Endodermal cell (in vitro differentiated cells): ENCODE results near the gene FAF2. TPM values are rescaled to one million over a fixed set of nuclear protein-coding genes. Genes with fewer than 3 reads are reported as not detected.

Source experiments
- DNase-seq: peaks from one replicate; pipeline ENCODE4 v3.0.0-alpha.2; 2017
- H3K27ac ChIP-seq: 2 replicates; pipeline ENCODE4 v1.5.1; 2013; ENCODE audit warnings: mild to moderate bottlenecking, low read depth, low read length, moderate library complexity
- H3K27me3 ChIP-seq: 2 replicates; pipeline ENCODE4 v1.6.1; 2013; ENCODE audit warnings: mild to moderate bottlenecking, low read length, moderate library complexity; ENCODE audit not compliant: insufficient read depth, control insufficient read depth, poor library complexity, severe bottlenecking
- H3K36me3 ChIP-seq: 2 replicates; pipeline ENCODE4 v1.7.0; 2013; ENCODE audit warnings: mild to moderate bottlenecking, low read length, moderate library complexity; ENCODE audit not compliant: control insufficient read depth, insufficient read depth
- H3K4me1 ChIP-seq: one replicate; pipeline ENCODE4 v1.7.0; 2013; ENCODE audit warnings: low read length; ENCODE audit not compliant: control insufficient read depth, insufficient read depth
- H3K4me3 ChIP-seq: 2 replicates; pipeline ENCODE4 v1.5.1; 2013; ENCODE audit warnings: mild to moderate bottlenecking, low read length, moderate library complexity
- H3K9ac ChIP-seq: 2 replicates; pipeline ENCODE4 v1.6.1; 2013; ENCODE audit warnings: mild to moderate bottlenecking, low read length, moderate library complexity; ENCODE audit not compliant: poor library complexity, severe bottlenecking; ENCODE audit errors: extremely low read depth
- H3K9me3 ChIP-seq: 2 replicates; pipeline ENCODE4 v1.6.1; 2013; ENCODE audit warnings: mild to moderate bottlenecking, low read length, moderate library complexity; ENCODE audit not compliant: control insufficient read depth
- H3K27ac Mint-ChIP-seq: 2 replicates; pipeline ENCODE4 v1.8.0; 2020; ENCODE audit warnings: mixed read lengths
- H3K27me3 Mint-ChIP-seq: 2 replicates; pipeline ENCODE4 v1.8.0; 2021; ENCODE audit warnings: mild to moderate bottlenecking, mixed read lengths; ENCODE audit not compliant: insufficient read depth
- H3K36me3 Mint-ChIP-seq: 2 replicates; pipeline ENCODE4 v1.8.0; 2020; ENCODE audit warnings: low read depth, mixed read lengths
- H3K4me1 Mint-ChIP-seq: 2 replicates; pipeline ENCODE4 v1.8.0; 2020; ENCODE audit warnings: mixed read lengths
- H3K4me3 Mint-ChIP-seq: 2 replicates; pipeline ENCODE4 v1.8.0; 2020; ENCODE audit warnings: mild to moderate bottlenecking, moderate library complexity, mixed read lengths
- H3K9me3 Mint-ChIP-seq: 2 replicates; pipeline ENCODE4 v1.8.0; 2020; ENCODE audit warnings: mild to moderate bottlenecking, mixed read lengths
- WGBS, 2 experiments: methylation state at CpG; one replicate each; pipeline versions ENCODE4 v1.1.5 to v1.1.7; 2013; ENCODE audit warnings: missing lambda C conversion rate in 2 of 2, mixed read lengths in 1 of 2; ENCODE audit not compliant: insufficient coverage in 1 of 2, insufficient read length in 1 of 2; 5-methylcytosine and 5-hydroxymethylcytosine counted together
- total RNA-seq, 2 donors: library from RNA; stranded (reverse); fragmentation: NEBNext Ultra II Directional in 1 of 2; extraction: Animal tissue kit (Norgen Biotek cat#: 25700) in 1 of 2; gene quantifications; 2 replicates in 1 of 2; 3 replicates in 1 of 2; pipeline ENCODE4 v1.2.1, GENCODE V29; 2021
- TF ChIP-seq, protein P1 (sequence below): fragments of 200-600 bp; sonication (generic); conservative IDR thresholded peaks from 2 replicates; pipeline ENCODE4 v1.5.0; 2021; ENCODE audit warnings: antibody characterized with exemption, mild to moderate bottlenecking

FAF2 gene
- total RNA-seq, 2 donors from 2014 or later, result 42.9 to 53.0 TPM

DNA sequence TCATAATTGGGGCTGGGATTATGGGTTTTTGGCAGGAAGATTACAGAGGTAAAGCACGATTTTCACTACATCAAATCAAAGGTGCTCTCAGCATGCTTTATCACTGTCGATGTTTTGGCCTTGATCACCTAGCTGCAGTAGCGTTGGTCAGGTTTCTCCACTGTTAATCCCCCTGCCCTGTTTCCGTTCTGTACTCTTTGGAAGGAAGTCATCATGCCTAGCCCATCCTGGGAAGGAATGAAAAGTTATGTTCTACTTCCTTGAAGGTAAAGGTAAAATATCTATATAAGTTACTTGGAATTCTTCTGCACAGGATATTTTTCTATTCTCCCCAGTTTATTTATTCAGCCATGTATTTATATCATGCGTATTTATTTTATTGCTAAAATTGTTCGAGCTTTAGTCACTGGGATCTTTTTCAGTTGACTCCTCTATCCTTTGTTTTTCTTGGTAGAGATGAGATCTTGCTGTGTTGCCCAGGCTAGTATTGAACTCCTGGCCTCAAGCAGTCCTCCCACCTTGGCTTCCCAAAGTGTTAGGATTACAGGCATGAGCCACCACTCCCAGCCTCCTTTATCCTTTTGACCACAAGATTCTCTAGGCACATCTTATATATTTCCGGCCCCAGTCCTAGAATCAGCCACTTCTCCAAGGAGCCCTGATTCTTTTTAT is 25.3 kb downstream of the FAF2 start:
- Mint-ChIP-seq H3K27me3 (no peaks in the 10 kb centered on the region), H3K36me3 (peaks cover 54% of the 10 kb centered on the region), H3K4me1 (no peaks in the 10 kb centered on the region), H3K27ac (no peak overlapping the region), H3K4me3 (no peak overlapping the region), H3K9me3 (no peaks in the 10 kb centered on the region)
- Histone ChIP-seq H3K27me3 (no peaks in the 10 kb centered on the region), H3K27ac (no peak overlapping the region), H3K36me3 (peaks cover 67% of the 10 kb centered on the region), H3K9me3 (peaks cover 8% of the 10 kb centered on the region), H3K4me3 (no peak overlapping the region), H3K4me1 (no peaks in the 10 kb centered on the region), H3K9ac (no peak overlapping the region)
- TF ChIP-seq, protein P1, sequence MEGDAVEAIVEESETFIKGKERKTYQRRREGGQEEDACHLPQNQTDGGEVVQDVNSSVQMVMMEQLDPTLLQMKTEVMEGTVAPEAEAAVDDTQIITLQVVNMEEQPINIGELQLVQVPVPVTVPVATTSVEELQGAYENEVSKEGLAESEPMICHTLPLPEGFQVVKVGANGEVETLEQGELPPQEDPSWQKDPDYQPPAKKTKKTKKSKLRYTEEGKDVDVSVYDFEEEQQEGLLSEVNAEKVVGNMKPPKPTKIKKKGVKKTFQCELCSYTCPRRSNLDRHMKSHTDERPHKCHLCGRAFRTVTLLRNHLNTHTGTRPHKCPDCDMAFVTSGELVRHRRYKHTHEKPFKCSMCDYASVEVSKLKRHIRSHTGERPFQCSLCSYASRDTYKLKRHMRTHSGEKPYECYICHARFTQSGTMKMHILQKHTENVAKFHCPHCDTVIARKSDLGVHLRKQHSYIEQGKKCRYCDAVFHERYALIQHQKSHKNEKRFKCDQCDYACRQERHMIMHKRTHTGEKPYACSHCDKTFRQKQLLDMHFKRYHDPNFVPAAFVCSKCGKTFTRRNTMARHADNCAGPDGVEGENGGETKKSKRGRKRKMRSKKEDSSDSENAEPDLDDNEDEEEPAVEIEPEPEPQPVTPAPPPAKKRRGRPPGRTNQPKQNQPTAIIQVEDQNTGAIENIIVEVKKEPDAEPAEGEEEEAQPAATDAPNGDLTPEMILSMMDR, result no peak
- WGBS, 2 experiments, result 88 to 96% methylated on average over 2 to 7 of the region's 7 CpGs
- no peak for DNase-seq

DNA sequence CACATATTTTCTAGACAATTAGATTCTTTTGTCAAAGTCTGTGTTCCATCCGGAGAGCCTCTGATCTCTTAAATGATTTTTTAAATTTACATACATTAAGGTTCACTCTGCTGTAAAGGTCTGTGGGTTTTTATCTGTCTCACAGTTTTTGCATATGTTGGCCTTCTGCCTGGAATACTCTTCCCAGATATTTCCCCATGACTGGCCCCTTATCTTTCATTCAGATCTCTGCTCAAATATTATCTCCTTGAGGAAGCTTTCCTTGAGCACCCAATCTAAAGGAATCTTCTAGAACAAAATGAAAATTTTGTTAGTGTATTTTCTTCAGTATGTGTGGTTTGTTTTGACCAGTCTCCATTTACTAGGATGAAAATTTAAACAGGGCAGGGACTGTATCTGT is 26.3 kb downstream of the FAF2 start:
- H3K4me3 Mint-ChIP-seq, result no peak overlapping the region
- peaks cover 73% of the 10 kb centered on the region for H3K36me3 ChIP-seq
- H3K4me1 ChIP-seq, result no peaks in the 10 kb centered on the region
- no peak overlapping the region for H3K27ac Mint-ChIP-seq
- no peaks in the 10 kb centered on the region for H3K27me3 ChIP-seq
- no peaks in the 10 kb centered on the region for H3K9me3 Mint-ChIP-seq
- no peaks in the 10 kb centered on the region for H3K4me1 Mint-ChIP-seq
- no peak overlapping the region for H3K4me3 ChIP-seq
- peaks cover 58% of the 10 kb centered on the region for H3K36me3 Mint-ChIP-seq
- 89% methylated on average over 1 of the region's 1 CpG; no CpG with 5 or more reads in 1 of the 2 experiments for WGBS, 2 experiments
- TF ChIP-seq, protein P1, result no peak
- H3K27ac ChIP-seq, result no peak overlapping the region
- H3K9ac ChIP-seq, result no peak overlapping the region
- no peaks in the 10 kb centered on the region for H3K27me3 Mint-ChIP-seq
- H3K9me3 ChIP-seq, result peaks cover 8% of the 10 kb centered on the region
- DNase-seq, result no peak

DNA sequence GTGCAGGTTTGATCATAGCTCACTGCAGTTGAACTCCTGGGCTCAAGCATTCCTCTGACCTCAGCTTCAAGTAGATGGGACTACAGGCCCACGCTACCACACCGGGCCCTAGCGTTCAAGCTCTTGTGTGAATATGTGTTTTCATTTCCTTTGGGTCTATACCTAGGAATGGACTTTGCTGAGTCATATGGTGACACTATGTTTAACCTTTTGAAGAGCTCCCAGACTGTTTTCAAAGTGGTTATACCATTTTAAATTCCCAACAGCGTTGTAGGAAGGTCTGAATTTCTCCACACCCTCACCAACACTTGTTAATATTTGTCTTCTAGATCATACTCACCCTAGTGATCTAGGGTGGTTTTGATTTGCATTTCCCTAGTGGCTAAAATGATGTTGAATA is 33.5 kb downstream of the FAF2 start:
- H3K36me3 ChIP-seq, result peaks cover 79% of the 10 kb centered on the region
- WGBS, 2 experiments, result 97 to 100% methylated on average over 1 to 4 of the region's 4 CpGs
- Mint-ChIP-seq H3K4me3 (no peak overlapping the region), H3K4me1 (no peaks in the 10 kb centered on the region), H3K36me3 (peaks cover 45% of the 10 kb centered on the region), H3K9me3 (no peaks in the 10 kb centered on the region), H3K27ac (peak overlapping the region; percentile 52), H3K27me3 (no peaks in the 10 kb centered on the region)
- H3K27me3 ChIP-seq, result no peaks in the 10 kb centered on the region
- TF ChIP-seq, protein P1, result no peak
- no peak overlapping the region for H3K4me3 ChIP-seq
- H3K9me3 ChIP-seq, result no peaks in the 10 kb centered on the region
- H3K4me1 ChIP-seq, result peaks cover 3% of the 10 kb centered on the region
- no peak overlapping the region for H3K27ac ChIP-seq
- no peak for DNase-seq
- H3K9ac ChIP-seq, result no peak overlapping the region
